ENCODE measurements around the gene FNIP2.

FNIP2 gene

GRCh38 chr4:158809611-158810486 lies 41.0 kb downstream of the FNIP2 start:
- no peak for TF ChIP-seq EZH2 (IDR thresholded peaks at IDR 0.05; ENCODE audit: borderline replicate concordance, low read depth, low read length, severe bottlenecking)
- TF ChIP-seq, protein P1, sequence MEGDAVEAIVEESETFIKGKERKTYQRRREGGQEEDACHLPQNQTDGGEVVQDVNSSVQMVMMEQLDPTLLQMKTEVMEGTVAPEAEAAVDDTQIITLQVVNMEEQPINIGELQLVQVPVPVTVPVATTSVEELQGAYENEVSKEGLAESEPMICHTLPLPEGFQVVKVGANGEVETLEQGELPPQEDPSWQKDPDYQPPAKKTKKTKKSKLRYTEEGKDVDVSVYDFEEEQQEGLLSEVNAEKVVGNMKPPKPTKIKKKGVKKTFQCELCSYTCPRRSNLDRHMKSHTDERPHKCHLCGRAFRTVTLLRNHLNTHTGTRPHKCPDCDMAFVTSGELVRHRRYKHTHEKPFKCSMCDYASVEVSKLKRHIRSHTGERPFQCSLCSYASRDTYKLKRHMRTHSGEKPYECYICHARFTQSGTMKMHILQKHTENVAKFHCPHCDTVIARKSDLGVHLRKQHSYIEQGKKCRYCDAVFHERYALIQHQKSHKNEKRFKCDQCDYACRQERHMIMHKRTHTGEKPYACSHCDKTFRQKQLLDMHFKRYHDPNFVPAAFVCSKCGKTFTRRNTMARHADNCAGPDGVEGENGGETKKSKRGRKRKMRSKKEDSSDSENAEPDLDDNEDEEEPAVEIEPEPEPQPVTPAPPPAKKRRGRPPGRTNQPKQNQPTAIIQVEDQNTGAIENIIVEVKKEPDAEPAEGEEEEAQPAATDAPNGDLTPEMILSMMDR (IDR thresholded peaks at IDR 0.05; ENCODE audit: borderline replicate concordance, extremely low read depth, low read length, poor library complexity, severe bottlenecking), result no peak
- H3K79me2 ChIP-seq (ENCODE audit: insufficient read depth, low read length), result no peaks in the 10 kb centered on the region
- no peaks in the 10 kb centered on the region for H3K36me3 ChIP-seq (ENCODE audit: insufficient read depth, low read length)
- H3K9ac ChIP-seq (ENCODE audit: low read depth, low read length), result no peak overlapping the region
- H3K9me3 ChIP-seq (ENCODE audit: insufficient read depth, low read length, severe bottlenecking), result no peaks in the 10 kb centered on the region
- no peak overlapping the region for H3K4me2 ChIP-seq (ENCODE audit: insufficient read depth, low read length)
- no peak for ATAC-seq (ENCODE audit: insufficient read depth, low read depth)
- DNase-seq, result no peak
- no peak overlapping the region for H3K4me3 ChIP-seq (ENCODE audit: low read depth in 1 of 2, low read length in 2 of 2)
- H2AFZ ChIP-seq (ENCODE audit: low read depth, low read length), result no peak overlapping the region
- no peaks in the 10 kb centered on the region for H3K4me1 ChIP-seq (ENCODE audit: insufficient read depth, low read length)
- no peaks in the 10 kb centered on the region for H4K20me1 ChIP-seq (ENCODE audit: insufficient read depth, low read length)
- no peaks in the 10 kb centered on the region for H3K27me3 ChIP-seq (ENCODE audit: insufficient read depth, low read length, poor library complexity)
- no peak overlapping the region for H3K27ac ChIP-seq (ENCODE audit: low read length)

- H3K9me3 ChIP-seq (ENCODE audit: insufficient read depth, low read length, severe bottlenecking), result no peaks in the 10 kb centered on the region
- H3K4me3 ChIP-seq (ENCODE audit: low read depth in 1 of 2, low read length in 2 of 2), result no peak overlapping the region
- H3K27ac ChIP-seq (ENCODE audit: low read length), result no peak overlapping the region
- H3K36me3 ChIP-seq (ENCODE audit: insufficient read depth, low read length), result no peaks in the 10 kb centered on the region
- ATAC-seq (ENCODE audit: insufficient read depth, low read depth), result no peak
- DNase-seq, result no peak
- H4K20me1 ChIP-seq (ENCODE audit: insufficient read depth, low read length), result no peaks in the 10 kb centered on the region
- H3K79me2 ChIP-seq (ENCODE audit: insufficient read depth, low read length), result no peaks in the 10 kb centered on the region
- no peak overlapping the region for H3K9ac ChIP-seq (ENCODE audit: low read depth, low read length)
- H2AFZ ChIP-seq (ENCODE audit: low read depth, low read length), result no peak overlapping the region
- TF ChIP-seq EZH2 (IDR thresholded peaks at IDR 0.05; ENCODE audit: borderline replicate concordance, low read depth, low read length, severe bottlenecking), result no peak
- TF ChIP-seq, protein P1 (IDR thresholded peaks at IDR 0.05; ENCODE audit: borderline replicate concordance, extremely low read depth, low read length, poor library complexity, severe bottlenecking), result no peak
- H3K4me2 ChIP-seq (ENCODE audit: insufficient read depth, low read length), result no peak overlapping the region
- no peaks in the 10 kb centered on the region for H3K27me3 ChIP-seq (ENCODE audit: insufficient read depth, low read length, poor library complexity)
- H3K4me1 ChIP-seq (ENCODE audit: insufficient read depth, low read length), result no peaks in the 10 kb centered on the region
Observed at GRCh38 chr4:158810487-158811215, 41.8 kb downstream of the FNIP2 start.

GRCh38 chr4:158811216-158811540 lies 42.4 kb downstream of the FNIP2 start:
- Histone ChIP-seq H2AFZ (ENCODE audit: low read depth, low read length) (no peak overlapping the region), H3K79me2 (ENCODE audit: insufficient read depth, low read length) (no peaks in the 10 kb centered on the region), H4K20me1 (ENCODE audit: insufficient read depth, low read length) (no peaks in the 10 kb centered on the region), H3K4me1 (ENCODE audit: insufficient read depth, low read length) (no peaks in the 10 kb centered on the region), H3K27me3 (ENCODE audit: insufficient read depth, low read length, poor library complexity) (no peaks in the 10 kb centered on the region), H3K4me2 (ENCODE audit: insufficient read depth, low read length) (no peak overlapping the region), H3K9ac (ENCODE audit: low read depth, low read length) (no peak overlapping the region), H3K9me3 (ENCODE audit: insufficient read depth, low read length, severe bottlenecking) (no peaks in the 10 kb centered on the region), H3K4me3 (ENCODE audit: low read depth in 1 of 2, low read length in 2 of 2) (no peak overlapping the region), H3K36me3 (ENCODE audit: insufficient read depth, low read length) (no peaks in the 10 kb centered on the region), H3K27ac (ENCODE audit: low read length) (no peak overlapping the region)
- no peak for TF ChIP-seq EZH2 (IDR thresholded peaks at IDR 0.05; ENCODE audit: borderline replicate concordance, low read depth, low read length, severe bottlenecking)
- TF ChIP-seq, protein P1 (IDR thresholded peaks at IDR 0.05; ENCODE audit: borderline replicate concordance, extremely low read depth, low read length, poor library complexity, severe bottlenecking), result no peak
- ATAC-seq (ENCODE audit: insufficient read depth, low read depth) (no peak), DNase-seq (no peak)
